ENCODE measurements around the gene ADAMTS8. TPM values are rescaled to one million over a fixed set of nuclear protein-coding genes. Genes with fewer than 3 reads are reported as not detected.

Gene ADAMTS8
- total and polyA plus RNA-seq, 9 of the 15 experiments (the other 6 are each of a cell fraction or from before 2014, with no cell fraction given), result not detected

DNA sequence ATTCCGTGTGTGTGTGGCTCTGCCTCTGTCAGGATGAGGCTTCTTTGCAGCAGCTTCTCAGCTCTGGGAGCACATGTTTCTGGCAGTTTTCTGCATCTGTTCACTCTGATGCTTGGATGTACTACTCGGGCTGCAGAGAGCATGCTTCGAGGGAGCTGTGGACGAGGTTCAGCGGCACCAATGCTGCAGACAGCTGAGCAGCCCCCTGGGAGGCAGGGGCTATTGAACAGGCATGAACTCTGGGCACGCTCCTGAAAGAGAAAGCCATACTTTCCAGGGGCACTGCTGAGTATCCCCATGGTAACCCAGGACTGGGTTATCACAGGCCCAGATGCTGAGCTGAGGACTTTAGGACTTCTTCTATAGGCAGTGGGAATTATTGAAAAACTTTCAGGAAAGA lies 33.8 kb downstream of the ADAMTS8 start:
- no peaks in the 10 kb centered on the region for H3K4me1 ChIP-seq (replicated peaks in 1 of 2; ENCODE audit: control insufficient read depth in 2 of 2, insufficient read depth in 2 of 2, low read length in 2 of 2)
- ChIA-PET CTCF (ENCODE audit: low intra/inter-chr PET ratio) (no interaction called here), POLR2A (interaction anchor here (0.8 kb wide), 1 partner anchor 13 kb away, joined by 3 read pairs; no protein-coding TSS in a partner anchor)
- no TSS peak for BruUV-seq (replicated peaks)
- H3K4me2 ChIP-seq (ENCODE audit: insufficient read depth, low read length), result no peak overlapping the region
- intact Hi-C loops (cut with micrococcal nuclease), result no loop called here
- ATAC-seq (no peak), FAIRE-seq (no peak), DNase-seq (ENCODE audit: extremely low read depth in 1 of 4, low spot score in 3 of 4) (no peak)
- H2AFZ ChIP-seq (ENCODE audit: low read depth, low read length), result no peak overlapping the region
- no peak overlapping the region for H3K9ac ChIP-seq (ENCODE audit: insufficient read depth in 1 of 2, low read depth in 2 of 2, low read length in 2 of 2)
- in situ Hi-C loops (cut with MboI), result no loop called here
- 0% methylated on average over 6 of the region's 6 CpGs for WGBS (ENCODE audit: insufficient coverage, low coverage, missing lambda C conversion rate)
- H3K9me1 ChIP-seq (ENCODE audit: control insufficient read depth, insufficient read depth, low read length), result no peaks in the 10 kb centered on the region
- H3K4me3 ChIP-seq, result no peak overlapping the region
- TF ChIP-seq PHTF2 (CRISPR knock-in tag; IDR thresholded peaks at IDR 0.05) (no peak), FUS (optimal IDR thresholded peaks at IDR 0.05; ENCODE audit: low read depth, low read length) (no peak), RFX7 (CRISPR knock-in tag; IDR thresholded peaks at IDR 0.05) (no peak), HIVEP1 (CRISPR knock-in tag; IDR thresholded peaks at IDR 0.05) (no peak), ELF2 (CRISPR knock-in tag; IDR thresholded peaks at IDR 0.05) (no peak), ZNF146 (CRISPR knock-in tag; IDR thresholded peaks at IDR 0.05; ENCODE audit: unreplicated experiment) (no peak), ESRRA (IDR thresholded peaks at IDR 0.05; ENCODE audit: borderline replicate concordance, low read depth) (no peak), RNF2 (IDR thresholded peaks at IDR 0.05) (no peak), GTF3C2 (IDR thresholded peaks at IDR 0.05; ENCODE audit: borderline replicate concordance, extremely low read depth, insufficient read length) (no peak), ZNF274 (IDR thresholded peaks at IDR 0.05; ENCODE audit: borderline replicate concordance, low read depth, low read length) (no peak), ZNF12 (CRISPR knock-in tag; IDR thresholded peaks at IDR 0.05) (no peak), MAZ (CRISPR knock-in tag; conservative IDR thresholded peaks at IDR 0.05 in 1 of 2, IDR thresholded peaks at IDR 0.05 in 1 of 2) (no peak), ZC3H4 (CRISPR knock-in tag; IDR thresholded peaks at IDR 0.05; ENCODE audit: borderline replicate concordance) (no peak)
- TF ChIP-seq, protein P1, sequence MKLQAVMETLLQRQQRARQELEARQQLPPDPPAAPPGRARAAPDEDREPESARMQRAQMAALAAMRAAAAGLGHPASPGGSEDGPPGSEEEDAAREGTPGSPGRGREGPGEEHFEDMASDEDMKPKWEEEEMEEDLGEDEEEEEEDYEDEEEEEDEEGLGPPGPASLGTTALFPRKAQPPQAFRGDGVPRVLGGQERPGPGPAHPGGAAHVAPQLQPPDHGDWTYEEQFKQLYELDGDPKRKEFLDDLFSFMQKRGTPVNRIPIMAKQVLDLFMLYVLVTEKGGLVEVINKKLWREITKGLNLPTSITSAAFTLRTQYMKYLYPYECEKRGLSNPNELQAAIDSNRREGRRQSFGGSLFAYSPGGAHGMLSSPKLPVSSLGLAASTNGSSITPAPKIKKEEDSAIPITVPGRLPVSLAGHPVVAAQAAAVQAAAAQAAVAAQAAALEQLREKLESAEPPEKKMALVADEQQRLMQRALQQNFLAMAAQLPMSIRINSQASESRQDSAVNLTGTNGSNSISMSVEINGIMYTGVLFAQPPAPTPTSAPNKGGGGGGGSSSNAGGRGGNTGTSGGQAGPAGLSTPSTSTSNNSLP (IDR thresholded peaks at IDR 0.05; ENCODE audit: borderline replicate concordance, low read depth, low read length), result no peak
- H3K27me3 ChIP-seq (ENCODE audit: control insufficient read depth in 2 of 2, insufficient read depth in 2 of 2, low read length in 2 of 2), result peaks cover 20 to 65% of the 10 kb centered on the region in 2 experiments; a peak in 4 of 5 replicates
- no peaks in the 10 kb centered on the region for H3K79me2 ChIP-seq (ENCODE audit: control insufficient read depth, insufficient read depth, low read length)
- 0 out of 2 replicates have a peak, but pooled peaks cover 3% of the 10 kb centered on the region for H4K20me1 ChIP-seq (replicated peaks; ENCODE audit: control insufficient read depth, insufficient read depth, low read length)
- H3K27ac ChIP-seq (ENCODE audit: extremely low read depth, low read depth, low read length), result no peak overlapping the region
- H3K9me3 ChIP-seq (replicated peaks; ENCODE audit: control insufficient read depth, insufficient read depth, low read depth, low read length), result no peaks in the 10 kb centered on the region
- no peaks in the 10 kb centered on the region for H3K36me3 ChIP-seq (ENCODE audit: control insufficient read depth, insufficient read depth, low read length)
